ENCODE data around the gene SCARB2.

SCARB2 gene

GRCh38 chr4:76144546-76144945 is 69.1 kb downstream of the SCARB2 start:
- TF ChIP-seq FOXP2 (optimal IDR thresholded peaks at IDR 0.05; ENCODE audit: borderline replicate concordance, extremely low read depth, extremely low read length, insufficient read depth): no peak
- no peak for TF ChIP-seq SIN3A (IDR thresholded peaks at IDR 0.05; ENCODE audit: borderline replicate concordance, insufficient read depth, low read length)
- TF ChIP-seq POLR2AphosphoS5 (IDR thresholded peaks at IDR 0.05; ENCODE audit: low read depth, low read length): no peak
- TF ChIP-seq, protein P1, sequence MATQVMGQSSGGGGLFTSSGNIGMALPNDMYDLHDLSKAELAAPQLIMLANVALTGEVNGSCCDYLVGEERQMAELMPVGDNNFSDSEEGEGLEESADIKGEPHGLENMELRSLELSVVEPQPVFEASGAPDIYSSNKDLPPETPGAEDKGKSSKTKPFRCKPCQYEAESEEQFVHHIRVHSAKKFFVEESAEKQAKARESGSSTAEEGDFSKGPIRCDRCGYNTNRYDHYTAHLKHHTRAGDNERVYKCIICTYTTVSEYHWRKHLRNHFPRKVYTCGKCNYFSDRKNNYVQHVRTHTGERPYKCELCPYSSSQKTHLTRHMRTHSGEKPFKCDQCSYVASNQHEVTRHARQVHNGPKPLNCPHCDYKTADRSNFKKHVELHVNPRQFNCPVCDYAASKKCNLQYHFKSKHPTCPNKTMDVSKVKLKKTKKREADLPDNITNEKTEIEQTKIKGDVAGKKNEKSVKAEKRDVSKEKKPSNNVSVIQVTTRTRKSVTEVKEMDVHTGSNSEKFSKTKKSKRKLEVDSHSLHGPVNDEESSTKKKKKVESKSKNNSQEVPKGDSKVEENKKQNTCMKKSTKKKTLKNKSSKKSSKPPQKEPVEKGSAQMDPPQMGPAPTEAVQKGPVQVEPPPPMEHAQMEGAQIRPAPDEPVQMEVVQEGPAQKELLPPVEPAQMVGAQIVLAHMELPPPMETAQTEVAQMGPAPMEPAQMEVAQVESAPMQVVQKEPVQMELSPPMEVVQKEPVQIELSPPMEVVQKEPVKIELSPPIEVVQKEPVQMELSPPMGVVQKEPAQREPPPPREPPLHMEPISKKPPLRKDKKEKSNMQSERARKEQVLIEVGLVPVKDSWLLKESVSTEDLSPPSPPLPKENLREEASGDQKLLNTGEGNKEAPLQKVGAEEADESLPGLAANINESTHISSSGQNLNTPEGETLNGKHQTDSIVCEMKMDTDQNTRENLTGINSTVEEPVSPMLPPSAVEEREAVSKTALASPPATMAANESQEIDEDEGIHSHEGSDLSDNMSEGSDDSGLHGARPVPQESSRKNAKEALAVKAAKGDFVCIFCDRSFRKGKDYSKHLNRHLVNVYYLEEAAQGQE (IDR thresholded peaks at IDR 0.05; ENCODE audit: insufficient read depth in 1 of 2, low read depth in 2 of 2, low read length in 2 of 2): no peak
- no peak for TF ChIP-seq TAF1 (IDR thresholded peaks at IDR 0.05; ENCODE audit: borderline replicate concordance, insufficient read depth, low read length)

GRCh38 chr4:76141241-76141640 is 72.4 kb downstream of the SCARB2 start:
- no peak for TF ChIP-seq TAF1 (IDR thresholded peaks at IDR 0.05; ENCODE audit: borderline replicate concordance, insufficient read depth, low read length)
- TF ChIP-seq POLR2AphosphoS5 (IDR thresholded peaks at IDR 0.05; ENCODE audit: low read depth, low read length): no peak
- TF ChIP-seq, protein P1 (IDR thresholded peaks at IDR 0.05; ENCODE audit: insufficient read depth in 1 of 2, low read depth in 2 of 2, low read length in 2 of 2): no peak
- no peak for TF ChIP-seq FOXP2 (optimal IDR thresholded peaks at IDR 0.05; ENCODE audit: borderline replicate concordance, extremely low read depth, extremely low read length, insufficient read depth)
- TF ChIP-seq SIN3A (IDR thresholded peaks at IDR 0.05; ENCODE audit: borderline replicate concordance, insufficient read depth, low read length): no peak

GRCh38 chr4:76127754-76128153 is 85.9 kb downstream of the SCARB2 start:
- TF ChIP-seq, protein P1 (IDR thresholded peaks at IDR 0.05; ENCODE audit: insufficient read depth in 1 of 2, low read depth in 2 of 2, low read length in 2 of 2): no peak
- TF ChIP-seq TAF1 (IDR thresholded peaks at IDR 0.05; ENCODE audit: borderline replicate concordance, insufficient read depth, low read length) (no peak), SIN3A (IDR thresholded peaks at IDR 0.05; ENCODE audit: borderline replicate concordance, insufficient read depth, low read length) (no peak), POLR2AphosphoS5 (IDR thresholded peaks at IDR 0.05; ENCODE audit: low read depth, low read length) (no peak), FOXP2 (optimal IDR thresholded peaks at IDR 0.05; ENCODE audit: borderline replicate concordance, extremely low read depth, extremely low read length, insufficient read depth) (no peak)

DNA sequence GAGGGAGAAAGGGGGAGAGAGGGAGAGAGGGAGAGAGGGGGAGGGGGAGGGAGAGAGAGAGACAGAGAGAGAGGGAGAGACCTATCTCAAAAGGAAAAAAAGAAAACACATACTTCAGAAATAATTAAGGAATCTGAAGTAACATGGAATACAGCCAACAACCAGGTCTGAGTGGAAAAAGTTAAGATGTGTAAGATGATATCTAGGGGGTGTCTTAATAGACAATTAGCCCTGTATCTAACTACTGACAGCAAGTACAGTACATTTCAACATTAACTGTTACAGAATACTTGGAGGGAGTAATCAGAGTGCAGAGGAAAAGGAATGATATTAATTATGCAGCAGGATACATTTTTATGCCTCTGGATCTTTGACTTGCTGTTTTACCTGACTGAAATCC is 87.8 kb downstream of the SCARB2 start:
- TF ChIP-seq TAF1 (IDR thresholded peaks at IDR 0.05; ENCODE audit: borderline replicate concordance, insufficient read depth, low read length) (no peak), POLR2AphosphoS5 (IDR thresholded peaks at IDR 0.05; ENCODE audit: low read depth, low read length) (no peak), FOXP2 (optimal IDR thresholded peaks at IDR 0.05; ENCODE audit: borderline replicate concordance, extremely low read depth, extremely low read length, insufficient read depth) (no peak), SIN3A (IDR thresholded peaks at IDR 0.05; ENCODE audit: borderline replicate concordance, insufficient read depth, low read length) (no peak)
- TF ChIP-seq, protein P1 (IDR thresholded peaks at IDR 0.05; ENCODE audit: insufficient read depth in 1 of 2, low read depth in 2 of 2, low read length in 2 of 2): no peak

- TF ChIP-seq SIN3A (IDR thresholded peaks at IDR 0.05; ENCODE audit: borderline replicate concordance, insufficient read depth, low read length): no peak
- no peak for TF ChIP-seq FOXP2 (optimal IDR thresholded peaks at IDR 0.05; ENCODE audit: borderline replicate concordance, extremely low read depth, extremely low read length, insufficient read depth)
Observed at GRCh38 chr4:76120199-76120598, 93.4 kb downstream of the SCARB2 start.

Measured in PFSK-1 (cell line).